AG09309 (cell line): ENCODE data around the gene SIX6.

Source experiments
- DNase-seq: peaks from one replicate; pipeline ENCODE4 v3.0.0-alpha.2; 2010; ENCODE audit warnings: low read depth
- H3K4me3 ChIP-seq: 2 replicates; pipeline ENCODE4 v1.5.1; 2011; ENCODE audit warnings: mild to moderate bottlenecking, low read depth, low read length, moderate library complexity; ENCODE audit not compliant: control insufficient read depth
- CTCF ChIP-seq: IDR thresholded peaks from 2 replicates; pipeline ENCODE4 v1.5.1; 2011; ENCODE audit warnings: mild to moderate bottlenecking, low read depth, low read length, inconsistent platforms; ENCODE audit not compliant: insufficient read depth, control insufficient read depth; ENCODE audit errors: missing control alignments

SIX6 gene

GRCh38 chr14:60553808-60554207 lies 44.9 kb downstream of the SIX6 start:
- peak; percentile 46 for DNase-seq
- no peak for TF ChIP-seq CTCF
- no peak overlapping the region for H3K4me3 ChIP-seq

- H3K4me3 ChIP-seq = no peak overlapping the region
- peak; percentile 61 for DNase-seq
- peak; percentile 84 for TF ChIP-seq CTCF
Measured at GRCh38 chr14:60561845-60562746, 53.1 kb downstream of the SIX6 start.
